GM21723 (cell line): Measurements from ENCODE around the gene SETD1B.
A peak's percentile ranks its signal among the peaks of the same experiment; 100 is the strongest.
"Not testable (repeated sequence)": the region's sequence is repeated elsewhere in the genome, so short reads cannot be mapped to it uniquely, and the experiment has no call there.

Experiments used
- ATAC-seq: cut with Tn5 transposase; IDR thresholded peaks from one replicate; pipeline ENCODE4 v1.9.1; 2021; ENCODE audit warnings: mild to moderate bottlenecking, moderate library complexity; ENCODE audit not compliant: unreplicated experiment

SETD1B gene

GRCh38 chr12:121803861-121804416 is at the start of gene SETD1B:
Gene SETD1B (plus strand): TSS chr12:121804009. CDS start chr12:121804738, 729 bp downstream.
- ATAC-seq = no peak

- ATAC-seq = no peak
Measured at GRCh38 chr12:121754836-121755235, 49.0 kb upstream of the SETD1B start.

- no peak for ATAC-seq
Measured at GRCh38 chr12:121755591-121755990, 48.2 kb upstream of the SETD1B start.

GRCh38 chr12:121758536-121758935 is 45.3 kb upstream of the SETD1B start:
- ATAC-seq = not testable (repeated sequence)

DNA sequence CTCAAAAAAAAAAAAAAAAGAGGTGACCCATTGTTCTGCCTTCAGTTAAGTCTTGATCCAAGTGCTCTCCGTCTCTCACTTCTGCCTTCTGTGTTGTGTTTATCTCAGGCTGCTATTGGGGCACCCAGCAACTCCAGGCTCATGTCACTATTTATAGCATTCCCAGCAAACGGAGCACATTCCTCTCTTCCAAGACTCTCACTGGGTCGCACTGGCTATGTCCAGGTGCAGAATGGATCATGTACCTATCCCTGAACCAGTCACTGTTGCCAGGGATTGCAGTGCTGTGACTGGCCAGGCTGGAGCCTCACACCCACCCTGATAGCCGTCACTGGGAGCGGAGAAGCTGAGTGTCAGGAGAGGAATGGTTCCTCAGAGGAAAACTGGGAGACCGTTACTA is 41.5 kb upstream of the SETD1B start:
- ATAC-seq = no peak

DNA sequence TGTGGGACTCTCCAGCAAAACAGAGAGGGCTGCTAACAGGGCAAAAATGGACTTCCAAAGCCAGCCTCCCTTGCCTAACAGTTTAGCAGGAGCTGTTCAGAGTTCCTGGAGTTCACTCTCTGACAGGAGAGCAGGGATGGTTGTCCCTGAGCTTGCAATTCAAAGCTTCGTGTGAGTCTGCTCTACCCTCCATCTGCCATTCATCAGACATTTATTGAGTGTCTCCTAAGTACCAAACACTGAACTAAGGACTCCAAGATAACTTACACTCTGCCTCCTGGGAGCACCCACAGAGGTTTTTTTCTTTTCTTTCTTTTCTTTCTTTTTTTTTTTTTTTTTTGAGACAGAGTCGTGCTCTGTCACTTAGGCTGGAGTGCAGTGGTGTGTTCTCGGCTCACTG is 39.0 kb upstream of the SETD1B start:
- no peak for ATAC-seq

DNA sequence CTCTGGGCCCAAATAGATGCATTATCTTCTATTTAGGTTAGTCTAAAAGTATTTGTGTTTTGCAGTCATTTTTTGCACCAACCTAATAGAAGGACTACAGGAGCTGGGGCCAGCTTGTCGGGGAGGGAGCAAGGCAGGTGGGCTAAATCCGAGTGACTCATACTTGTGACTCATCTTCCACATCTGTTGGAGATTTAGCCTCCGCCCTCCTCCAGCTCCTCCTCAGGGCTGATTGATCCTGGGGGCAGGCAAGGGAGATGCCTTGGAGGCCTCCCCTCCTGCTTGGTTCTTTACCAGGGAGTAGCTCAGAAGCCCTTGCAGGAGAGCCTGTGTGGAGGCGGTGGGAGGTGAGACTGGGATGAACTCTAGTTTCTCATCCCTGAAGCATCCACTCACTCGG is 38.2 kb upstream of the SETD1B start:
- ATAC-seq = no peak

DNA sequence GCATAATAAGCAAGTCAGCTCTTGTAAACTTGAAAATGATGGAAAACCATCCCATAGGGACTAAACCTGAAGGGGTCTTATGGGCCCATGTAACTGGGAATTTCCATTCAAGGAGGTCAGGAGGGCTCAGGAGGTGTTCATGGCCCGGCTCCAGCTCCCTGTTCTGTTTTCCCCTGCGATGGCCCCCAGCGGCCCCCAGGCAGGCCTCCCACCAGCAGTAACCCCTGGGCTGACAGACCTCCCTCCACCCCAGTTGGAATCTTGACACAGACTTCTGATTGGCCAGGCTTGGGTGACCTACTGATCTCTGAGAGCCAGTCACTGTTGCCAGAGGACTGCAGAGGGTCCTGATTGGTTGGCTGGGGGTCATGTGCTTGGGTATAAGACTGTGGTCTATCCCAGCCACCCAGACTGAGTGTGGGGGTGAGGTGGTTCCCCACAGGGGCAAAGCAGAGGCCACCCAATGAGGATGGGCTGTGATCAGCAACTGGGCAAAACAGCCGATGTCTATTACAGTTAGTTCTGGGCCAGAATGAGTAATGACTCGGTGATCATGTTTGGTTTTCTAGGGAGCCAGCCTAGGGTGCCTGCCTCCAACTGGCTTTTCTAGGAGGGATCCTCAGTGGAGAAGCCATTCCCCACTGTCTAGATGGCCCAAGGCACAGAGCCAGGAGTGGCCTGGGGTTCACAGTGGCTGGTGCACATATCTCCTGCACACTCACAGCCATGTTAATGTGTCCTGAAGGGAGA is 37.3 kb upstream of the SETD1B start:
- ATAC-seq = no peak

DNA sequence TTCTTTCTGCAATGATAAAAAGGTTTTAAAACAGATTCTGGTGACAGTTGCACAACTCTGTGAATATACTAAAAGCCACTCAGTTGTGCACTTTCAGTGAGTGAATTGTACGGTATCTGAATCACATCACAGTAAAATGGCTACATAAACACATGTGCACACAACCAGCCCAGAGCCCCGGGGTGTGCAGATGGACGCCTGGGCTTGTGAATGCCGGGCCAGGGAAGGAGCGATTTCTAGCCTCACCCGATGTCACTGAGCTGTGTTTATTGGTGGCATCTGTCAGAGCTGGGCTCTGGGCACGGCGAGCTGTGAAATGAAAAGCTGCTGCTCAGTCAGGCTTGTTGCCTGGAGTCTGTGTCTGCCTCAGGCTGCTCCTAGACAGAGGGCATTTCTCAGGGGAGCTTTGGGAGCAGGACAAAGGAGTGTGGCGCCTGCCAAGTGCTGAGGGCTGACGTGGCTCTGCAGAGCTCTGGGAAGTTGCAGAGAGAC is 36.2 kb upstream of the SETD1B start:
- ATAC-seq = no peak

- no peak for ATAC-seq
Measured at GRCh38 chr12:121769297-121769830, 34.4 kb upstream of the SETD1B start.

DNA sequence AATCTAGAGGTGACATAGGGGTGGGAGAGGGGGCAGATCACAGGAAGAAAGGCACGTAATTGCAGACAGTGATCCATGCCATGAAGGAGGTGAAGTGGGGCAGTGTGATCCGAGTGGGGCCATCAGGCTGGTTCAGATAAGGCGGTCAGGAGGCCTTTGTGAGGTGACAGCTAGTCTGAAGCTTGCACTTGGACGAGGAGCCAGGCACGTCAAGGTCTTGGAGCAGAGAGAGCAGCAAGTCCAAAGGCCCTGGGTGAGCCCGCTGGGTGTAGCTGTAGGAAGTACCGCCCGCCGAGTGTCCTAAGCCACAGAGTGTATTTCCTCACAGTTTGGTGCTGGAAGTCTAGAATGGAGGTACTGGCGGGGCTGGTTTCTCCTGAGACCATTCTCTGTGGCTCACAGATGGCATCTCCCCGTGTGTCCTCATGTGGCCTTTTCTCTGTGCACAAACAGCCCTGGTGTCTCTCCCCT is 33.9 kb upstream of the SETD1B start:
- no peak for ATAC-seq

GRCh38 chr12:121770388-121770787 is 33.4 kb upstream of the SETD1B start:
- no peak for ATAC-seq

DNA sequence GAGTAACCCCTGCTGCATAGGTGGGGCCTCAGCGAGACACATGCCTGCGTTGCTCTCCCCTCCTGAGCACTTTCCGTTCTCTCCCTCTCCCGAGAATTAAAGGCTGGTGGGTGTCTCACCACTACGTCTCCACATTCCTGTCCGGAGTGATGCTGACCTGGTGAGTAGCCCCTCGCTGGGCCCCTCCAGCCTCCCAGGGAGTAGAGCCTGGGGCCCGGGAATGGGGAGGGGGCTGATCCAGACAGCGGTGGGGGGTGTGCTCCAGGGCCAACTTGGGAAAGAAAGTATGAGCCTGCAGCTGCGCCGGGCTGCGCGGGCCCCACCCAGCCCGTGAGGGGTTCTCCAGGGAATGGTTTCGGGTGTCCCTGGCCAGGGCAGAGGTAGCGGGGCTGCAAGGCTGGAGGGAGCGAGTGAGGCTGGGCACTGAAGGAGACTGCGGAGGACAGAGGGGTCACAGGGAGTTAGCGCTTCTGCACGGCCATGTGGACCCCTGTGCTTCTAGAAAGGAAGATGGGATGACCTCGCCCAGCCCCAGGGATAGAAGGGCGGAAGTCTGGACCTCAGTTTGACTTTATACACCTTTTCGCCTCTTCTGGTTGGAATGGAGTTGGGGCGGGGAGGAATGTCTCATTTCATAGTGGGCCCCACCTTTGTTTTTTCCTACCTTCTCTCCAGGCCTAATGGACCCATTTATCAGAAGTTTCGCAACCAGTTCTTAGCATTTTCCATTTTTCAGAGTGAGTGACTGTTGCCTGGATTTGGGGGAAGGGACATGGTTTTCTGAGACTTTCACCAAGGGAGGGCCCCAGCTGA is 32.8 kb upstream of the SETD1B start:
- no peak for ATAC-seq

- ATAC-seq = peak; percentile 72
Measured at GRCh38 chr12:121773011-121773777, 30.6 kb upstream of the SETD1B start.

DNA sequence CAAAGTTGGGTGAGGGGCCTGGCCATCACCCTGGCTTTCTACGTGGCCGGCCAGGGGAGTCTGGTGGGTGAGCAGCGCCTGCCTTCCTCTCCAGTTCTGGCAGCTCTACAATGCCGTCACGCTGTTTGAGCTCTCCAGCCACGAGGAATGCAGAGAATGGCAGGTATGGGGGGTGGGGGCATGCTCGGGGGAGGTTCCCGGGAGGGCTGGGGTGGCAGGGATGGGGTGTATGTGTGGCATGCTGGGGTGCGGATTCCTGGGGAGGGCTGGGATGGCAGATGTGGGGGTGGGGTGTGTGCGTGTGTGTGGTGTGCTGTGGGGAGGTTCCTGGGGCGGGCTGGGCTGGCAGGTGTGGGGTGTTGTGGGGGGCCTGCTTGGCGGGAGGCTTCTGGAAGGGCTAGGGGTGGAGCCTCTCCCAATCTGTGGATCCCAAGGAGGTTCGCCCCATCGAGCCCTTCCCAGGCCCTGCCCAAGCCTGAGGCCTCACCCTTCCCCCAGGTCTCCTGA is 28.8 kb upstream of the SETD1B start:
- ATAC-seq = no peak

DNA sequence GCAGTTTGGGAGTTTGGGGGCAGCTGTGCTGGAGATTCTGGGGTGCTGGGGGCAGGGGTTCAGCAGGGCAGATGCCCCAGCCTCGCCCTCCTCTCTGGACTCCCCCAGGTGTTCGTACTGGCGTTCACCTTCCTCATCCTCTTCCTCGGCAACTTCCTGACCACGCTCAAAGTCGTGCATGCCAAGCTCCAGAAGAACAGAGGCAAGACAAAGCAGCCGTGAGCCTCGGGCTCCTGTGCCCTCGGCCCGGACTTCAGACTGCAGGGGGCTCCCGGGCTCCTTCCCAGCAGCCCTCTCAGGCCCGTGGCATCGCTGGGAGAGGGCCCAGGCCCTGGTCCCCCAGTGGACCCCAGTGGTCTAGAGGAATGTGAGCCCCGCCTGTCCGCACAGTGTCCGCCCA is 28.3 kb upstream of the SETD1B start:
- no peak for ATAC-seq

DNA sequence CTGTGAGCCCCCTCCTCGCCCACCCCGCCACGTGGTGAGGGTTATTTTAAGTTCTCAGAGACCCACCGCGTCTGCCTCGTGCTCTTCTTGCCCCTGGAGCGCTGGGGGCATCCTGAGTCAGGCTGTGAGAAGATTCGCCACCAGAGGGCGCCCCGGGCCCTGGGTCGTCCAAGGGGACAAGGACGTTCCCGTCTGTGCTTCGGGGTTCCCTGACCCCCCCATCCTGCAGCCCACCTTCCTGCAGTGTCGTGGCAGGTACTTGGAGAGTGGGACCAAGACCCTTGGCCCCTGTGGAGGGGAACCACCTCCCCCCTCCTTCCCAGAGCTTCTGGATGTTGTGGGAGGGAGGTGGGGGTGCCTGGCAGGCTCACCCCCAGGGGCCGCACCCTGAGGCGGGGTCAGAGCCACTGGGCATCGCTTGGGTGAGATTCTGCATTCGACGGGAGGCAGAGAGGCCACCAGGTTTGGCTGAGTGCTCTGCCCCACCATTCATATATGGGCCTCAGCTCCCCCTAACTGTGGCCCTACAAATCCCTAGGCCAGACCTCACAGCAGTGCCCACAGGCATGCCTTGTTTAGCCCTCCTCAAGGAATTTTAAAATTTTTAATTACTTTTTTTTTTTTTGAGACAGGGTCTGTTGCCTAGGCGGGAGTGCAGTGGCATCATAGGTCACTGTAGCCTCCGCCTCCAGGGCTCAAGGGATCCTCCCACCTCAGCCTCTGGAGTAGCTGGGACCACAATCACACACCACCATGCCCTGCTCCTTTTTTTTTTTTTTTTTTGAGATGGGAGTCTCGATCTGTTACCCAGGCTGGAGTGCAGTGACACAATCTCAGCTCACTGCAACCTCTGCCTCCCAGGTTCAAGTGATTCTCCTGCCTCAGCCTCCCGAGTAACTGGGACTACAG is 27.4 kb upstream of the SETD1B start:
- peak; percentile 57 for ATAC-seq

DNA sequence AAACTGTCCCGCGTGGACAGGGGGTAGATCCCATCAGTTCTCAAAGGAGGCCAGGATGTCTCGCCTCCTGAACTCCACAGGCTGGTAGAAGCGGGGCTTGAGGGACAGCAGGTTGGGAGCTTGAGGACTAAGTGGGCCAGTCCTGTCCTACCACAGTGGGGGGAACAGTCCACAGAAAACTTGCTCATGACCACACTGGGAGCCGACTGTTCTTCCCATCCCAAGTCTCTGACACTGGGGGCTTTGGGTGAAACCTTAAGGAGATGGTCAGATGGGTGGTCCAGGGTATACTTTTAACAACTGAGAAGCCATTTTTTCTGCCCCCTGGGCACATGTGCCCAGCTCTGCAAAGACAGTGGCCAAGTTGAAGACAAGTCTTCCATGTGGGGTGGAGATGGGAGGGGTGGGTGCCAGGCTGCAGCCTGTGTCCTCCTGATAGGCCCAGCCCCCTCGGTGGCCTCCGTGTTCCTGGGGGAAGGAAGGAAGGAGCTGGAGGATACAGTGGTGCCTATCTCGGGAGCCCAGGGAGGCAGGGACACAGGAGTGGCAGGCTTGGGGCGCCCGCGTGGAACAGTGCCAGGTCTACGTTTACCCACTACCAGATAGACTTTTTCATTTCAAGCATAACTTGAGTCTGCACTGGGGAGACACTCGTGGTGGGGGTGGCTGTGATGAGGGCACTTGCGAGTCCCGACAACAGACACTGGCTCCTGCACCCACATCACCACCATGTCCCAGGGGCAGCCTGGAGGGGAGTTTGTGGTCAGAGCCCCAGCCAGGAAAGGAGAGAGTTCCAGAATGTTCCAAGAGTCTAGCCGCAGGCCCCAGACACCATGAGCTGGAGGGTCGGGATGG is 25.0 kb upstream of the SETD1B start:
- no peak for ATAC-seq
